OCI-LY1 (cell line): ENCODE measurements around the gene ITGB7.

Experiments
- H2AFZ ChIP-seq: fragments of 200-600 bp; sonication (generic), shearing (Covaris generic); 2 replicates; pipeline ENCODE4 v1.6.0; 2014; ENCODE audit warnings: antibody characterized with exemption, mild to moderate bottlenecking, low read length
- H3F3A ChIP-seq: fragments of 200-600 bp; sonication (generic), shearing (Covaris generic); 2 replicates; pipeline ENCODE4 v1.6.0; 2014; ENCODE audit warnings: mild to moderate bottlenecking, antibody characterized with exemption, low read length, moderate library complexity; ENCODE audit not compliant: insufficient read depth
- H3K27ac ChIP-seq: fragments of 200-600 bp; sonication (generic); 2 replicates; pipeline ENCODE4 v1.5.1; 2014; ENCODE audit warnings: low read length, mixed run types, mild to moderate bottlenecking, low read depth; ENCODE audit not compliant: poor library complexity, severe bottlenecking
- H3K27me3 ChIP-seq: fragments of 200-600 bp; sonication (generic); 2 replicates; pipeline ENCODE4 v1.6.0; 2014; ENCODE audit warnings: antibody characterized with exemption, mild to moderate bottlenecking, low read length, moderate library complexity; ENCODE audit not compliant: insufficient read depth
- H3K36me3 ChIP-seq: fragments of 200-600 bp; sonication (generic); 2 replicates; pipeline ENCODE4 v1.6.1; 2014; ENCODE audit warnings: mild to moderate bottlenecking, antibody characterized with exemption, low read length, moderate library complexity, mixed read lengths; ENCODE audit not compliant: insufficient read depth
- H3K4me1 ChIP-seq: fragments of 200-600 bp; sonication (generic); 2 replicates; pipeline ENCODE4 v1.5.1; 2014; ENCODE audit warnings: mild to moderate bottlenecking, low read length, moderate library complexity; ENCODE audit not compliant: insufficient read depth, severe bottlenecking
- H3K4me2 ChIP-seq: fragments of 200-600 bp; sonication (generic), shearing (Covaris generic); 2 replicates; pipeline ENCODE4 v1.6.1; 2014; ENCODE audit warnings: low read length
- H3K4me3 ChIP-seq: fragments of 200-600 bp; sonication (generic); 2 replicates; pipeline ENCODE4 v1.5.1; 2014; ENCODE audit warnings: low read length, low read depth, mild to moderate bottlenecking, mixed read lengths; ENCODE audit not compliant: poor library complexity, severe bottlenecking
- H3K79me2 ChIP-seq: fragments of 200-600 bp; shearing (Covaris generic); 2 replicates; pipeline ENCODE4 v1.6.1; 2016; ENCODE audit warnings: mixed run types, low read length, mixed read lengths; ENCODE audit not compliant: insufficient read depth
- H3K9ac ChIP-seq: fragments of 200-600 bp; sonication (generic), shearing (Covaris generic); 2 replicates; pipeline ENCODE4 v1.6.1; 2014; ENCODE audit warnings: mild to moderate bottlenecking, low read length, mixed read lengths
- H3K9me2 ChIP-seq: fragments of 200-600 bp; sonication (generic), shearing (Covaris generic); 2 replicates; pipeline ENCODE4 v1.6.1; 2014; ENCODE audit warnings: low read depth, mild to moderate bottlenecking, low read length, mixed read lengths
- H3K9me3 ChIP-seq: fragments of 200-600 bp; shearing (Covaris generic); 2 replicates; pipeline ENCODE4 v1.6.1; 2014; ENCODE audit warnings: low read length, mixed read lengths
- H4K20me1 ChIP-seq: fragments of 200-600 bp; sonication (generic), shearing (Covaris generic); 2 replicates; pipeline ENCODE4 v1.6.0; 2016; ENCODE audit warnings: mild to moderate bottlenecking, low read length; ENCODE audit not compliant: insufficient read depth
- EZH2 ChIP-seq: fragments of 200-600 bp; sonication (generic), shearing (Covaris generic); IDR thresholded peaks from 2 replicates; pipeline ENCODE4 v1.8.0; 2017; ENCODE audit warnings: borderline replicate concordance, mixed run types, mild to moderate bottlenecking, antibody characterized with exemption, low read length, moderate library complexity, mixed read lengths
- TF ChIP-seq, protein P1 (sequence below): fragments of 200-600 bp; sonication (generic), shearing (Covaris generic); IDR thresholded peaks from 2 replicates; pipeline ENCODE4 v1.5.1; 2017; ENCODE audit warnings: mild to moderate bottlenecking, antibody characterized with exemption, low read length, moderate library complexity, mixed read lengths

The ITGB7 gene

GRCh38 chr12:53193985-53194716 is 12.9 kb downstream of the ITGB7 start:
- Histone ChIP-seq H3K79me2 (no peaks in the 10 kb centered on the region), H3K9me3 (no peaks in the 10 kb centered on the region), H3K9ac (no peak overlapping the region), H3K27me3 (no peaks in the 10 kb centered on the region), H2AFZ (no peak overlapping the region), H3K27ac (no peak overlapping the region), H3K36me3 (peaks cover 20% of the 10 kb centered on the region; the same call in 1 of the 2 replicates), H4K20me1 (no peaks in the 10 kb centered on the region), H3F3A (no peaks in the 10 kb centered on the region; the same call in 1 of the 2 replicates), H3K4me2 (no peak overlapping the region), H3K9me2 (no peaks in the 10 kb centered on the region), H3K4me1 (peaks cover 33% of the 10 kb centered on the region), H3K4me3 (no peak overlapping the region)
- no peak for TF ChIP-seq EZH2
- TF ChIP-seq, protein P1, sequence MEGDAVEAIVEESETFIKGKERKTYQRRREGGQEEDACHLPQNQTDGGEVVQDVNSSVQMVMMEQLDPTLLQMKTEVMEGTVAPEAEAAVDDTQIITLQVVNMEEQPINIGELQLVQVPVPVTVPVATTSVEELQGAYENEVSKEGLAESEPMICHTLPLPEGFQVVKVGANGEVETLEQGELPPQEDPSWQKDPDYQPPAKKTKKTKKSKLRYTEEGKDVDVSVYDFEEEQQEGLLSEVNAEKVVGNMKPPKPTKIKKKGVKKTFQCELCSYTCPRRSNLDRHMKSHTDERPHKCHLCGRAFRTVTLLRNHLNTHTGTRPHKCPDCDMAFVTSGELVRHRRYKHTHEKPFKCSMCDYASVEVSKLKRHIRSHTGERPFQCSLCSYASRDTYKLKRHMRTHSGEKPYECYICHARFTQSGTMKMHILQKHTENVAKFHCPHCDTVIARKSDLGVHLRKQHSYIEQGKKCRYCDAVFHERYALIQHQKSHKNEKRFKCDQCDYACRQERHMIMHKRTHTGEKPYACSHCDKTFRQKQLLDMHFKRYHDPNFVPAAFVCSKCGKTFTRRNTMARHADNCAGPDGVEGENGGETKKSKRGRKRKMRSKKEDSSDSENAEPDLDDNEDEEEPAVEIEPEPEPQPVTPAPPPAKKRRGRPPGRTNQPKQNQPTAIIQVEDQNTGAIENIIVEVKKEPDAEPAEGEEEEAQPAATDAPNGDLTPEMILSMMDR: no peak

GRCh38 chr12:53193040-53193439 is 14.0 kb downstream of the ITGB7 start:
- no peaks in the 10 kb centered on the region; the same call in 1 of the 2 replicates for H3F3A ChIP-seq
- peaks cover 28% of the 10 kb centered on the region; the same call in 1 of the 2 replicates for H3K36me3 ChIP-seq
- TF ChIP-seq, protein P1: no peak
- TF ChIP-seq EZH2: no peak
- peaks cover 22% of the 10 kb centered on the region for H3K4me1 ChIP-seq
- no peak overlapping the region for H3K4me3 ChIP-seq
- H3K27me3 ChIP-seq: no peaks in the 10 kb centered on the region
- H3K27ac ChIP-seq: no peak overlapping the region
- no peak overlapping the region for H3K4me2 ChIP-seq
- H4K20me1 ChIP-seq: no peaks in the 10 kb centered on the region
- no peak overlapping the region for H2AFZ ChIP-seq
- H3K9ac ChIP-seq: no peak overlapping the region
- no peaks in the 10 kb centered on the region for H3K9me2 ChIP-seq
- H3K79me2 ChIP-seq: no peaks in the 10 kb centered on the region
- H3K9me3 ChIP-seq: no peaks in the 10 kb centered on the region

GRCh38 chr12:53192531-53193021 is 14.5 kb downstream of the ITGB7 start:
- Histone ChIP-seq H2AFZ (no peak overlapping the region), H3K4me3 (no peak overlapping the region), H4K20me1 (no peaks in the 10 kb centered on the region), H3K4me1 (peaks cover 18% of the 10 kb centered on the region), H3K9ac (no peak overlapping the region), H3K9me3 (no peaks in the 10 kb centered on the region), H3K27ac (no peak overlapping the region), H3K4me2 (no peak overlapping the region), H3K79me2 (no peaks in the 10 kb centered on the region), H3K9me2 (no peaks in the 10 kb centered on the region), H3K27me3 (no peaks in the 10 kb centered on the region), H3F3A (no peaks in the 10 kb centered on the region; the same call in 1 of the 2 replicates), H3K36me3 (peaks cover 33% of the 10 kb centered on the region)
- TF ChIP-seq EZH2: no peak
